Peyer's patch (tissue), 4 donors: ENCODE results near the gene COL4A6.

ENCODE experiments used
- POLR2A ChIP-seq, 2 donors: fragments of 450-650 bp; IDR thresholded peaks; one replicate each; pipeline ENCODE4 v1.5.1; 2017; ENCODE audit warnings: antibody characterized with exemption in 2 of 2, mild to moderate bottlenecking in 2 of 2, moderate library complexity in 2 of 2
- TF ChIP-seq, protein P1 (sequence below), 6 experiments: fragments of 450-650 bp in 4 of 6; fragments of 200-600 bp in 2 of 6; sonication (generic) in 1 of 6; IDR thresholded peaks; one replicate each; pipeline ENCODE4 v1.5.1; 2017 to 2019; ENCODE audit warnings: antibody characterized with exemption in 6 of 6, mild to moderate bottlenecking in 3 of 6, moderate library complexity in 1 of 6

DNA sequence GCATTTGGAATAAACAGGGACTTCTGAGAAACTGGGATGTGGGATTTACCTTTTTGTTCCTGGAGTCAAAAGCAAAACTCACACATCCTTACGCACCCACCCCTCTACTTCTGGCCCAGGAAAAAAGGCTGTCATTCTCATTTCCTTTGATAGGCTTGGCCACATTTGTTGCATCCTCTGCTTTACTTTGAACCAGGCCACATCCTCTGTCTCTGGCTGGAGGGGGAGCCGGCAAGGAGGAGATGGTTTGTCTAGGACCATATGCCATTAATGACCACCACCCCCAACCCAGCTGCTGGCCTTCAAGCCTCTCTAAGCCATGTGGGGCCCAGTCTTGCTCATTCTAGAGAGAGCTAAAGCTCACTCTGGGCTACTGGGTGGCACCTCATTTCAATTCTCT is 282.1 kb downstream of the COL4A6 start:
- TF ChIP-seq, protein P1, sequence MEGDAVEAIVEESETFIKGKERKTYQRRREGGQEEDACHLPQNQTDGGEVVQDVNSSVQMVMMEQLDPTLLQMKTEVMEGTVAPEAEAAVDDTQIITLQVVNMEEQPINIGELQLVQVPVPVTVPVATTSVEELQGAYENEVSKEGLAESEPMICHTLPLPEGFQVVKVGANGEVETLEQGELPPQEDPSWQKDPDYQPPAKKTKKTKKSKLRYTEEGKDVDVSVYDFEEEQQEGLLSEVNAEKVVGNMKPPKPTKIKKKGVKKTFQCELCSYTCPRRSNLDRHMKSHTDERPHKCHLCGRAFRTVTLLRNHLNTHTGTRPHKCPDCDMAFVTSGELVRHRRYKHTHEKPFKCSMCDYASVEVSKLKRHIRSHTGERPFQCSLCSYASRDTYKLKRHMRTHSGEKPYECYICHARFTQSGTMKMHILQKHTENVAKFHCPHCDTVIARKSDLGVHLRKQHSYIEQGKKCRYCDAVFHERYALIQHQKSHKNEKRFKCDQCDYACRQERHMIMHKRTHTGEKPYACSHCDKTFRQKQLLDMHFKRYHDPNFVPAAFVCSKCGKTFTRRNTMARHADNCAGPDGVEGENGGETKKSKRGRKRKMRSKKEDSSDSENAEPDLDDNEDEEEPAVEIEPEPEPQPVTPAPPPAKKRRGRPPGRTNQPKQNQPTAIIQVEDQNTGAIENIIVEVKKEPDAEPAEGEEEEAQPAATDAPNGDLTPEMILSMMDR (IDR thresholded peaks at IDR 0.05), result no peak
- no peak for TF ChIP-seq POLR2A (IDR thresholded peaks at IDR 0.05)
